IPS DF 19.7 (cell line): ENCODE data around the gene FNBP1.

Source experiments
- DNase-seq: peaks from one replicate; pipeline ENCODE4 v3.0.0-alpha.2; 2013; ENCODE audit warnings: low read depth, low spot score

Gene FNBP1

GRCh38 chr9:129919841-129920240 lies 123.1 kb downstream of the FNBP1 start:
- no peak for DNase-seq

- no peak for DNase-seq
These were observed 123.7 kb downstream of the FNBP1 start for GRCh38 chr9:129919277-129919676.

GRCh38 chr9:129918296-129918950 lies 124.6 kb downstream of the FNBP1 start:
- DNase-seq, result no peak

GRCh38 chr9:129916707-129917106 lies 126.3 kb downstream of the FNBP1 start:
- no peak for DNase-seq

GRCh38 chr9:129914051-129914450 lies 128.9 kb downstream of the FNBP1 start:
- no peak for DNase-seq

- no peak for DNase-seq
These were observed 132.1 kb downstream of the FNBP1 start for GRCh38 chr9:129910628-129911567.

- DNase-seq, result no peak
These were observed 133.1 kb downstream of the FNBP1 start for GRCh38 chr9:129909851-129910250.

- DNase-seq, result no peak
These were observed 134.1 kb downstream of the FNBP1 start for GRCh38 chr9:129908906-129909305.

- DNase-seq, result no peak
These were observed 135.8 kb downstream of the FNBP1 start for GRCh38 chr9:129907201-129907600.

- DNase-seq, result no peak
These were observed 136.7 kb downstream of the FNBP1 start for GRCh38 chr9:129906298-129906697.

- DNase-seq, result no peak
These were observed 138.3 kb downstream of the FNBP1 start for GRCh38 chr9:129904734-129905133.

GRCh38 chr9:129902740-129903134 lies 140.3 kb downstream of the FNBP1 start:
- DNase-seq, result no peak

GRCh38 chr9:129901993-129902739 lies 140.8 kb downstream of the FNBP1 start:
- DNase-seq, result no peak

GRCh38 chr9:129900263-129901027 lies 142.5 kb downstream of the FNBP1 start:
- no peak for DNase-seq

- DNase-seq, result no peak
These were observed 143.4 kb downstream of the FNBP1 start for GRCh38 chr9:129899620-129900019.

GRCh38 chr9:129898185-129898584 lies 144.8 kb downstream of the FNBP1 start:
- DNase-seq, result no peak

- DNase-seq, result no peak
These were observed 145.7 kb downstream of the FNBP1 start for GRCh38 chr9:129897263-129897662.

- DNase-seq, result no peak
These were observed 147.4 kb downstream of the FNBP1 start for GRCh38 chr9:129895376-129896268.

GRCh38 chr9:129894120-129894823 lies 148.7 kb downstream of the FNBP1 start:
- no peak for DNase-seq

GRCh38 chr9:129891569-129891968 lies 151.4 kb downstream of the FNBP1 start:
- DNase-seq, result no peak
